Raji (cell line): ENCODE measurements around the gene PPP2R5E.

Experiments
- POLR2A ChIP-seq: IDR thresholded peaks from 2 replicates; pipeline ENCODE4 v1.6.1; 2011; ENCODE audit warnings: low read depth, low read length, control low read depth; ENCODE audit not compliant: insufficient read depth

The PPP2R5E gene

DNA sequence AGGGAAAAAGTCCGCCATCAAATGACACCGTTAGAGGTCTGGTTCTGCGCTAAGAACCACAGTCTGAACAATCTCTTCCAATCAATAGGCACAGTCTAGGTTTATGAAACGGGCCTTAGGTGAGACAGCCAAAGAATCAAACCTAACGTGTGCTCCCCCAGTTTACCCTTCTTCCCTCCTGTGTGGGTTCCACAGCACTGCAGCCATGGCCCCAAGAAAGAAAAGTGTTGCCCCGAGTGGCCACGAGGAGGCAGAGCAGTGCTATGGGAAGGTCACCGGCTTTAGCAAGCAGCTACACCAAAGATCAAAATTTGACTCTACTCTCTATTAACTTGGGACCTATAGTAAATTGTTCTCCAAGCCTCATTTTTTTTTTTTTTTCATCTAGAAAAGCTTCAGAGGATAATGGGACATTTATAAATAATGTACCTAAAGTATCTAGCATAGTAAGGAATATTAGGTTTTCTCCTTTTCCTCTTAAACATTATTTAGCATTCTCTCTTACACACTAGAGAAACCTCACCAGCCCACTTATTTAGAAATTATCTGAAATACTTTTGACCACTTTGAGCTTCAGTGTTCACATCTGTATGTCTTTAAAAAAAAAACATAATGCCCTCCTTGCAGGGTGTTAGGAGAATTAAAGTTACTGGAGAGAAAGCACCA is 154.3 kb downstream of the PPP2R5E start:
- no peak for TF ChIP-seq POLR2A

DNA sequence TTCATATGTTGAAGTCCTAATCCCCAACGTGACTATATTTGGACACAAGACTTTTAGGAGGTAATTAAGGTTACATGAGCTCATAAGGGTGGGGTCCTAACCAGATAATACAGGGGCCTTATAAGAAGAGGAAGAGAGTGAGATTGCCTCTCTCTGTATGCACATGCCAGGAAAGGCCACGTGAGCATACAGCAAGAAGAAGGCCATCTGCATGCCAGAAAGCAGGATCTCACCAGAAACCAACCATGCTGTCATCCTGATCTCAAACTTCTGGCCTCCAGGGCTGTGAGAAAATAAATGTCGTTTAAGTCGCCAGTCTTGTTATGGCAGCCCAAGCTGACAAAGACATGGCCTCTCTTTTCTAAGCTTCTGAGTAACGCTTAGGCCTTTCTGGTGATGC is 155.5 kb downstream of the PPP2R5E start:
- TF ChIP-seq POLR2A, result no peak

DNA sequence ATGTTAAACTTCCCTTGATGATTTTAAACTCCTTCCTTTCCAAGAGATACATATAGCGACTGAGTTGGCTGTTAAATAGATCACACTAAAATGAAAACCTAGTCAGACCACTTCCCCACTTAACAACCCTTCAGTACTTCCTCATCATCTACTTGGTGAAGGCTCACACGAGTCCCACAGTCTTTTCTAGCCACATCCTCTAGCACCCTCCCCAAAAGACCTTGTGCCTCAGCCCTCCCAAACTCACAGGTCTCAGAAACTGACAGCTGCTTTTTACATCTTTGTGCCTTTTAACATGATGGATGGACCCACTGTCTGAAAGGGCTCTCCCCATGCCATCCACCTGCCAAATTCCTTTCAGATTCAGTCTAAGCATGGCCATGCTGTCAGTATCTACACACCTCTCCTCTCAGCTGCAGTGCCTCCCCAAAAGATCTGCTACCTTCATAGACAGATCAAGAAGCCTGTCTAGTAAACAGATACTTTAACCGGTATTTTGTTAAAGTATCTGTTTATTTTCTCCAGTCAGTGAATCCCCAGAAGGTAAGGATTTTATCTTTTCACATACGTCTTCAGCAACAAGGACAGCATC is 159.3 kb downstream of the PPP2R5E start:
- TF ChIP-seq POLR2A, result no peak

DNA sequence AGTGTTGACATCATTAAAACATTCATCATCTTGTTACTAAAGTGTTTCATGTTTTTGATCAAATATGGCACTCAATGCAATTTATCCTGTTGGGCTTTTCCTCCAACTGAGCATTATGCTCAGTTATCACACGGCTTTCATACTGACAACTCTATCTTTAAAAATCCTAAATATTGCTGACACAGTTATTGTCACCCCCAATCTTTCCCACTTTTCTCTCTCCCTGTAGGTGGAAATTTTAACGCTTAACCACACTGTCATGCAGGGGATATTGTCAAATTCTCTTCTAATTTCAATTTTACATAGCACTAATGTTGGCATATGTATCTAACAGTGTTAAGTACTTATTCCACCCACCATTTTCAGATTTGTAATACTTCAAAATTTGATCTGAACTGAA is 164.7 kb downstream of the PPP2R5E start:
- TF ChIP-seq POLR2A, result no peak

DNA sequence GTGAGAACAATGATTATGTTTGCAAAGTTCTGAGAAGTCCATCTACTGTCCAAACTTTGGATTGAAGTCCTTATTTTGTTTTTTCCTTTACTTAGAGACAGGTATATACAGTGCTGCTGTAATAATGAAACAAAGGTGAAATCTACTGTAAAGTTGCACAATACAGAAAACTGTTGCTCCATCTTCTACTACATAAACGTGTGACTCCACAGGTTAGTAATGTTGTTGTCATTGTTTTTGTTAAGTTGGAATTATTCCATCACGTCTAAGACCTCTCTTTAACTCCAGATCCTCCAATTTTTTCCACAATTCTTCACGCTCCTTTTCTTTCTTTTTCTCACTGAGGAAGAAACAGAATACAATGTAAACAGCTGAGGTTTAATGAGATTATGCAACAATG is 167.4 kb downstream of the PPP2R5E start:
- TF ChIP-seq POLR2A, result no peak

DNA sequence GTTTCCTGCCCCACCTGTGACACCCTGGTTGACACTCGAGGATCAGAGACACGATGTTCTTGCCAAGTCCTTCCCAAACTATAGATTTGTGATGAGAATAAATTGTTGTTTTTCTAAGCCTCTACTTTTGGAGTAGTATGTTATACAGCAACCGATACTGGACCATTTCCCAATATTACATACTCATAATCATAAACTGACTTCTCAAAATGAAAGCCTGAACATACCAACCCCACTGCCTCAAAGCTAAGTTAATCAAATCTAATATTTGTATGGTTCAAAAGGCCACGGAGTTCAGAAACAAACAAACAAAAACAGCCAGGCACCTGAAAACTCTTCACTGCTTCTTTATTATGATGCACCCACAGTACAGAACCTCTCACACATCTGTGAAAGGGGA is 172.1 kb downstream of the PPP2R5E start:
- TF ChIP-seq POLR2A, result no peak

DNA sequence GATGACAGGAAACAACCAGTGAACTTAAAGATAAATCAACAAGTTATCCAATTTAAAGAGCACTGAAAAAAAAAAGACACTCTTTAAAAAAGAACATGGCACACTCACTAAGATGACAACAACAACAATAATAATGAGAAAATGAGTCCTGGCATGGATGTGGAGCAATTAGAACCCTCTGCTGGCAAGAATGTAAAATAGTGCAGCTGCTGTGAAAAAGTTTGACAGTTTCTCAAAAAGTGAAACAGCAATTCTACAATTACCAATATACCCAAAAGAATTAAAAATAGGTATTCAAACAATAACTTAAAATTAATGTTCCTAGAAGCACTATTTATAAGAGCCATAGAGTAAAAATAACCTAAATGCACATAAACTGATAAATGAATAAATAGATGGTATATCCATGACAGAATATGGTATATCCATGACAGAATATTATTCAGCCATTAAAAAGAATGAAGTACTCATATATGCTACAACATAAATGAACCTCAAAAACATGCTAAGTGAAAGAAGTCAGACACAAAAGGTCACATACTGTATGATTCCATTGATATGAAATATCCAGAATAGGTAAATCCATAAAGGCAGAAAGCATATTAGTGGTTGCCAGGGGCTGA is 175.3 kb downstream of the PPP2R5E start:
- no peak for TF ChIP-seq POLR2A

DNA sequence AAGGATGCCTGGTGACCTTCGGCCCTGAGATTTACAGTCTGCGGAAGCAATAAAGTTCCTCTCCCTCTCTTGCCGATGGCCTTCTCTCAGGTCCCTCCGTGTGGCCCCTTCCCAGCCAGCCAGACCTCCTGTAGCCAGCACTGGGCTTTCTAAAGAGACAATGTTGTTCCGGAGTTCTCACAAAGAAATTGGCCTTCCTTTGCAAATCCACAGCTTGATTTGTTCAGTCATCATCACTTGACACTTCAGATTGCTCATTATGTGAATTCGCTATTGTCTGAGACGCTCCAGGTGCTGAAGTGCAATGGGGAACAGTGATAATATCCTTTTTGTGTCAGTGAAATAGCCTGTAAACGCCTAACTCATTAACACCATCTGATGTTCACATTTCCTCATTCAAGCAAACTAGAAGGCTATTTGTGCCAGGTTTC is 180.8 kb downstream of the PPP2R5E start:
- no peak for TF ChIP-seq POLR2A

DNA sequence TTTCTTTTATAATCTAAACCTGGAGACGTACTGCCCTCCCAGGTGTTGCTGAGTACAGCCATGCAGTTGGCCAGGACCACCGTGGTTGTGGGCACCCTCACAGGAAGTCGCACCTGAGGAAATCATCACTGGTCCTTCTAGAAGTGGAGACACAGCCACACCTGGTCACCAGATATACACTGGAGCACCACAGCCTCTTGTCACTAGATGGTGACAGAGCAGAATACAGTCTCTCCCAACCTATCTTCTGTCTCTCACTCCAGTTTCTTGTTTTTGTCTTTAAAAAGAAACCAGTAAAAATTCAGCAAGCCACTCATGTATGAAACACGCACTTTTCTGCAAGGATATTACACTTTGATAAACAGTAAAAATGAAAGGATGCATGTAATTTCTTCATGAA is 181.4 kb downstream of the PPP2R5E start:
- no peak for TF ChIP-seq POLR2A

DNA sequence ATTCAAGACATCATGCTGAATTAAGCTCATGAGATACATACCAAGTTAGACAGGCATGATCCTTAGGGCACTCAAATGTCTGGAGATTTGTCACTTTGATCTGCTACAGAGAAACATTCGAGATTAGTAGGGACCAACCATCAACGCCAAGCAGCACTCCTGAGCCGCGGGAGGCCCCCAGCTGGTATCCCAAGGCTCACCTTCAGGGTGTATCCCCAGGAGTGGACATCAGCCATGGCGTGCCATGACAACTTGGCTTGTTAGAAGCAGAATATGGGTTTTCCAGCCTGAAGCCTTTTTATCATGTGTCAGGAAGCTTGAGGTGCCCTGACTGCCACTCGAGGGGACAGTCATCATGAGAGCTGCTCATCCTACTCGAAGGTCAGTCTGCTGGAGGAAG is 185.3 kb downstream of the PPP2R5E start:
- no peak for TF ChIP-seq POLR2A

DNA sequence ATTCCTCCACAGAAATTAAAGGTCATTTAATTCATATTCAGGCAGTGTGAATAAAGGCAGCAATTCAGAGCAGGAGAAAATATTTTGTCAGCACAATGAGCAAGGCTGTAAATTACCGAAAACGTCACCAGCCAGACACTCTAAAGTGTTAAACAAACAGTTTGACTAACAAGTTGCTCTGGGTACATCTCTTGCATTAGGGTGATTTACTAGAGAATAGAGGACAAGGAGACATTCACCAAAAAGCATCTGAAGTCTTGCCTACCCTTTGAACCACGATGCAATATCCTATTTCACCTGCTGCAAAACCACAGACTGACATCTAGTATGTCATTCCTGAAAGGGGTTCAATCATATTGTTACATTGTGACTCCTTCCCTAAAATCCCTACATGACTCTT is 197.4 kb downstream of the PPP2R5E start:
- TF ChIP-seq POLR2A, result no peak

DNA sequence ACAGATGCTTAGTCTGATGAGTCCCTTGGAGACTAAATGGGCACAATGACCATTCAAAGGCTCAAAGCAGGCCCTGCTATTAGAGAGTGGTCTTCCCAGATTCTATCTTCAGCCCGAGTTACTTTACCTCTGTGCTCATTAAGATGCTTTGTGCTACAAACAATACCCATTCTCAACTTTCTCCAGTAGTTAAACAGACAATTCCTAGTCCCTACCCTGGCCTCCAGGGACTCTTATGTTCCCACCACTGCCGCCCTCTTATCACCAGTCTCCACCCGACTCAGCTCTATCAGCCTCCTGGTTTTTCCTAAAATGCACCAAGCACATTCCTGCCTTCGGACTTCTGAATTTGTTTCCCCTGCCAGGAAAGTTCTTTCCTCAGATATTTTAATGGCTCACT is 198.8 kb downstream of the PPP2R5E start:
- no peak for TF ChIP-seq POLR2A

DNA sequence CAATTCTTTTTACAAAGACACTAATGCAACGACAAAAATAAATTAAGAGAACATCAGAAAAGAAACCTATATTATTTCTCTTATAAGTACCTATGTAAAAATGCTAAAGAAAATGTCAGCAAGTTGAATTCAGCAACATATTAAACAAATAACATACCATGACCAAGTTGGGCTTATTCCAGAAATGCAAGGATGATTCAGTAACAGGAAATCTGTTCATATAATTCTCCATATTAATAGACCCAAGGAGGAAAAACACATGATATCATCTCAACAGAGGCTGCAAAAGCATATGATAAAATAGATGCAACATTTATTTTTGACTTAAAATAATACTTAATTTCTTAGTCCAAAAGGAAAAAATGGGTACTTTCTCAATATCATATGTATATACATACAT is 199.3 kb downstream of the PPP2R5E start:
- no peak for TF ChIP-seq POLR2A

DNA sequence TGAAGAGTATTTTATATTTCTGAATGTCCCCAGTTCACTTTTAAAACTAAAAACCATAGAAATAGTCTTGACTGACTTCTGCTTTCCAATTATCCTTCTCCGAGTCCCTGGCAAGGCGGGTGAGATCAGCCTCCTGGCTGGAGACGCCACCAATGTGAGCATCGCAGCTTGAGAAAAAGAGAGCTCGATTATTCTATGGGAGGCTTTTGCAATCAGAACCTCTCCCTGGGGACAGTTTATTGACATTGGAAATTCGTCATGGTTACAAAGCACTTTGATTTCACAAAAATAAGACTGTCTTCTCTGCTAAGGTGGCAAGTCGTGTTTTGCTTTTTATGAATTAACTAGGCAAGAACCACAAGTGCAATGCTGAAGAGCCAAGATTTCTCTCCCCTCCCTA is 200.8 kb downstream of the PPP2R5E start:
- TF ChIP-seq POLR2A, result no peak

DNA sequence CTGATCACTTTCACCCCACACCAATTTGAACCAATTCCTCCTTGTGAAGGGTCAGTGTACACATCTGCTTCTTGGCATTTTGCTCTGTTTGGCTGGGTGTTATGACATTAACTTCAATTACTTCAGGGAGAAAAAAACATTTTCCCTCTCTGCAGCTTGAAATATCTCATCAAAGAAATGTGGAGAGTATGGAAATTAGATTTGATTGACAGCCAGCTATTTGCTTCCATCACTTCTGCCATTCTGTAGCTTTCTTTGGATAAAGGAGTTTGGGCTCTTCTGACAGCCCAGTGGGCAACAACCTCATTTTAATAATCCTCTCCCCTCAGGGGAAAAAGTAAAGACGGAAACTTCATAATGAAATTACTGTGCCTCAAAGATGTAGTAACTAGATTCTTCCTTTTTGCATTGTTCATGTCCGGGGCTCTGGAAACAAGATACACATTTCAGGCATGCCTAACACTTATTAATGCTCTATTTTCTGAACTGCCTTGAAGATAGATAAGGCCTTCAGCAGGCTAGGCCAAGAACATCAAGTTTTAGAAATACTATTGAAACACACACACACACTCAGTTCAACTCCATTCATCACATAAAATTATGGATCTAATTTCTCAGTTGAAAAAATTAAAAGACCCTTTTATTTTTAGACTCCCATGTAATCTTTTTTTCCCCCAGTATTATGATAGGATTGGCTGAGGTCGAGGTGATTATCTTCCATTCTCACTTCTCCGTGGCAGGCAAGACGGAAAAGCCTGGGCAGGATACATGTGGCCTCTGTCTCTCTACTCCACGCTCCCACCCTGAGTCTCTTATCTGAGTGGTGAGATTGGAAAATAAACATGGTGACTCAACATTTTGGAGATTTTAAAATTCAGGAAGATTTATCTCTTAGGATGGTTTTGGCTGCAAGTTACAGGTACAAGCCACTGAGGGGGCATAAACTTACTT is 214.1 kb downstream of the PPP2R5E start:
- no peak for TF ChIP-seq POLR2A

DNA sequence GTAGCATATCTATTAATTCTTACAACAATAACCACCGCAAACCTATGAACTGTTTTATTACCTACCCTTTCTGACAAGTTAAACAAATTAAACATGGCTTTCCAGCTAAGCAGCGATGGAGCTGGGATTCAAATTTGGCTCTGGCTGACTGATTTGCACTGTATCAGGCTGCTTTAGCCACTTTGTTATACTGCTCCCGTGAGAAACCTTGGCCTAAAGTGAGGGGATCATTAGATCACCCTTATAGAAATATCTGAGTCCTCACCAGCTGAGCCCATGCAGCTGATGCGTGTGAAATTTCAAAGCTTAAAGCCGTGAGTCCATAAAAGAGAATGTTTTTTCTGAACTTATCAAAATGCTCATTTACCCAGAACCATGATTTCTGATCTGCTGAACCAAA is 216.3 kb downstream of the PPP2R5E start:
- no peak for TF ChIP-seq POLR2A

DNA sequence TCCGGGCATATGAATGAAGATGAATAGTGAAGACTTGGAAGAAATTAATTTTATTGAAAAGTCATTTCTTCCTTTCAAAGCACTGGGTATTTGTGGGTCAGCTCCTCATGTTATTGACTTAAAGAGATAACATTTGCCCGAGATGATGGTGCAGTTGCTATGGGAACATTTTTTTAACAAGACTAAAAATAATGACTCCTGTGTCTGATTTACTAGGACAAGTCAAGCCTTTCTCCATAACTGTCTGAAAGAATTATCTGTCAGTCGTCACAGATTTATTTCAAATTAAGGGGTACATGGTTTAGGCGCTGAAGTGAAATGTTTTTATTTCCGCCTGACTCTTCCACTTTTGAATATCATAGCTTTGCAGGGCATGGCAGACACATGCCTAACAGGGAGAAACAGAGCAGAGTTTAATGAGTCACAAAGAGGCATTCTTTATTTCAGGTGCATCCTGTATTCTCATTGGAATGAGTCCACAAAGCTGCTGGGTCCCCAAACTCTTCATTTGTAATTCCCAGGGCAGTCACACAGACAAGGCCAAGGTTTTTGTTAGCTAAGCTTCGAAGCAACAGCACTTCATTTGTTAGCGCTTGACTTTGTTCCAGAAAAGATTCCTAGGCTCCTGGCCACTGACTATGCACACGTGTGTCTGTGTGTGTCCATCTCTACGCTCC is 220.1 kb downstream of the PPP2R5E start:
- no peak for TF ChIP-seq POLR2A
